OCI-M1 (cell line): Measurements from ENCODE around the gene JDP2.

Source experiments
- DNase-seq: peaks from one replicate; lab custom pipeline; 2025; lab: John Stamatoyannopoulos, UW

Gene JDP2

DNA sequence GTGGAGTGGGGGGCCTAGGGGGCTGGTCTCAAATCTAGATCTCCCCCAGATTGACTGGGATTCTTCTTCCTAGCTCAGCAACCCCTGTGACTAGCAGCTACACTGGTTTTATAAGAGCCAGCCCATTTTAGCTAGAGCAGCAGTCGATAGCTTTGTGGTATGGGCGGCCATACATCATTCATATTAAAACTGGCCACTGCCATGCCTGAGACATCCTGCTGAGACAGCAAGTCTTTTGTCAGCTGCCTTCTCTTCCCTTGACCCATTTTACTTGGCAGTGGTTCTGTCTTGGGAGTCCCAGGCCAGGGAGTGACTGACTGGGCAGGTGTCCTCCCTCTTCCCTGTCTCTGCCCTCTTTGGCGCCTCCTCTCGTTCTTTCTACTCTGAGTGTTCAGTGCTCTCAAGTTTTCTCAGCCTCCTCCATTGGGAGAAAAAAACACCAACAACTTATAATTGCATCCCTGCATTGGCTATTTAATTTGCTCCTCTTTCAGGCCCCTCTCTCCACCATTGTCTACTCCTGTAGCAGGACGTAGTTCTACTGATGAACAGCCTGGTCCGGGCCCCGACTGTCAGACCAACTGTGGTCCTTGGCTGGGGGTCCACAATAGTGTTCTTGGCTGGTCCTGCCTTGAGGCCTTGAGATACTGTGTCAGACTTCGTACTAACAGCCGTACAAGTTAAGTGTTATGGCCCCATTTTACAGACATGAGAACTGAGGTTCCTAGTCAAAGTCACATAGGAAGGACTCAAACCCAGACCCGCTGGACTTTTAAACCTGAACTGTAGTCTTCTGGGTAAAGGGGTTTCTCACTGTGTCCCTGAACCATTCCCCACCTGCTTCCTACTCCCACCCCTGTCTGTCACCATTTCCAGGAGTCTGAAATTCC, 18.3 kb upstream of the JDP2 start:
- no peak for DNase-seq

DNA sequence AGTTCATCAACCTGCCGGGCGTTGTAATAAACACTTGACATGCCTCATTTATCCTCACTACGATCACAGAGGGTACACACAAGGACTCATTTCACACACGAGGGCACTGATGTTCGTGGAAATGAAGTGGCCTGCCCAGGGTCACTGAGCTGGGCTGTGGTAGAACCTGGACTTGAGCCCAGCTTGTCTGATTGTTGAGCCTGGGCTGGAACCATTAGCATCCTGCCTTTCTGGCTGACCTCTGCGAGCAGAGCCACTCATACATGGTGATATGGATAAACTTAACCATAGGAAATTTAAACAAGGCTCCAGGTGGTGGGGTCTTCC, 16.6 kb upstream of the JDP2 start:
- DNase-seq, result no peak

DNA sequence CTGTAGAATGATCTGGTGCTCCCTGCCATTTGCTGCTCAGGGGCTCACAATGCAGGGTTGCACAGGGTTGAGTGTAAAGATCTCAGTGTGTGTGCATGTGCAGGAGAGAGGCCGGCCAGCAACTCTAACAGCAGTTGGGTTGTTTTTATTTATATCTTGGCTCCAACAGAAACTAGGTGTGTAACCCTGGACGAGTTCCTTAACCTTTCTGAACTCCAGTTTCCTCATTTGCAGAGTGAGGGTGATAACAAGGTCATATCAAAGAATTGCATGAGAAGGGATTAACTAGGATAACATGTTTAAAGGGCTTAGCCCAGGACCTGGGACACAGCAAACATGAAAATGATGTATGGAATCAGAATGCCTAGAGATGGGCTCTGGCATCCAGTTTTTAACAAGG, 14.8 kb upstream of the JDP2 start:
- DNase-seq, result no peak

DNA sequence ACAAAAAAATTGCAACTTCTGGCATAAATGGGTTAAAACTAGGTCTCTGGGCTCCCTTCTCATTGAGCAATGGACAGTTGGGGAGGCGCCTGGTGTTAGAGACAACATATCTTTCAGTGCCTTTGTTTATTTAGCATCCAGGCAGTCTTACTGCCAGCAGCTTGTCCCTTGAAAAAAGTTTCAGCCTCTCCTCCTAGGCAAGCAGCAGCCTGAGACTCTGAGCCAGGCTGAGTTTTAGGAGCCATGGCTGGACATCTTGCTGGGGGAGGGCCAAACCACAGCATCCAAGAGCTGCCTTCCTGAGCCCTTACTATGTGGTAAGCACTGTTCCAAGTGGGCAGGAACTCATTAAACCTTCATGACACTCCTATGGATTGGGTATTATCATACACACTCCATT, 10.1 kb upstream of the JDP2 start:
- no peak for DNase-seq

DNA sequence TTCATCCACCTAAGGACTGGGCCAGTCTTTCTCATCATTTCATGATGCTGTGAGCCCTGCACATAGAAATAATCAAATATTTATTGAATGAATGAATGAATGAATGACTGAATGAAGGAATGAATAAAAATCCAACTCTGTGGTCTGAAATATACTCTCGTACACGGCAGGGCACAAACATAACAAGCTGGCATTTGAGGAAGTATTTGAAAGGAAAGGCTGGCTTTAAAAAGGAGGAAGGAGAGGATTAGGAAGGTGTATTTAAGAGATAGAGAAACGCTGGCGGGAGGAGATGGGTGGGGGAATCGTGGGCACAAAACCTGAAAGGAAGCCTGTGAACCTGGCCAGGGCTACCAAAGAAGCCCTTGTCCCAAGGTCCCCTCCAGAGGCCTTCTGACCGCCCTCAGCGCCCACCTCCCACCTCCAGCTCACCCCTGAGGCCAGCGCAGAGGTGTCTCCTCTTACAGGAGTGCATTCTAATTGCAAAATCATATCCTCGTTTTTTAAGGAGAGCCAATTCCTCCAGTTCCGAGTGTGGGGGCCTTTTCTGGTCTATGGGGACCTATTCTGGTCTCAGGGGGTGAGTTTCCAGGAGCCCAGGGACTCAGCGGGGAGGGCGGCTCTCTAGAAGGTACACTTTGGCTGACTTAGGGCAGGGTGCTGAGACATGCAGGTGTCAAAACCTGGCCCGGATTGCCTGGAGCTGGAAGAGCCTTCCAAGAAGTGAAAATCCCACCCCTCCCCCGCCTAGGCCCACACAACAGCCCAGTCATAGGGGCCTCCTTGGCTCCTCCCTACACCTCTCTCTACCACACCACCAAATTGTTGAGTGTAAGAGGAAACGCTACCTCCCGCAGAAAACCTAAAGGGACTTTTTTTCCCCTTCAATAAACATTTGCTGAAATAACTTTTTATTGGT, 8.7 kb upstream of the JDP2 start:
- DNase-seq, result peak; percentile 57

DNA sequence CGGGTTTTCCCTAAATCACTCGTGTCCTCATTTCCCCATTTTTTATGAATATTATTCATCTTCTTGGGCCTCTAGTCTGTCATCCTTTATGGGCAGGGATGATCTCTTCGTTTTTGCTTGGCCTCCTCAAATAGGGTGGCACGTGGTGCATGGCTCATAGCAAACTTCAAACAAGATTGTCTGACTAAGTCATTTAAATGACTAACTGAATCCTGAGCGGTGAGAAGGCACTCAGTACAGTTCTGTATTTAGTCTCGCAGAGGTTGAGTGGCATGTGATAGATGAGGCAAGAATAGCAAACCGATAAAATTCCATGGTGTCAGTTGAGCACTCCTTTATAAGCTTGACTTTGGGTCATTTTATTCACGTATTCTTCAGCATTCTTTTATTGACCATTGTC, 5.7 kb upstream of the JDP2 start:
- DNase-seq, result no peak

DNA sequence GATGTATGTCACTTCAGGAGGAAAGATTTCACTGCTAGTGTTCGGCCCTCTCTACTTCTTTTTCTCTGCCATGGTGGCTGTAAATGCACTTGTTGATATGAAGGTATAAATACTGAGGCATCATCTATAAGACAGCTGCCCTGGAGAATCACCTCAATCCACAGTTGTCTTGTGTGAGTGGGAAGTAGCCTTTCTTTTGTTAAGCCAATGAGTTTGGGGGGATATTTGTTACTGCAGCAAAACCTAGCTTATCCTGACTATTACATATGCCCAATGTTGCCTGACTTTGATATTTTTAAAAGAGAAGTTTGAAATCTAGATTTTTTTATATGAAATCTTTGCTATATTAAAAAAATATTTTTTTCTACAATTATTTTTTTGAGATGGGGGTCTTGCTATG, 3.3 kb upstream of the JDP2 start:
- no peak for DNase-seq

DNA sequence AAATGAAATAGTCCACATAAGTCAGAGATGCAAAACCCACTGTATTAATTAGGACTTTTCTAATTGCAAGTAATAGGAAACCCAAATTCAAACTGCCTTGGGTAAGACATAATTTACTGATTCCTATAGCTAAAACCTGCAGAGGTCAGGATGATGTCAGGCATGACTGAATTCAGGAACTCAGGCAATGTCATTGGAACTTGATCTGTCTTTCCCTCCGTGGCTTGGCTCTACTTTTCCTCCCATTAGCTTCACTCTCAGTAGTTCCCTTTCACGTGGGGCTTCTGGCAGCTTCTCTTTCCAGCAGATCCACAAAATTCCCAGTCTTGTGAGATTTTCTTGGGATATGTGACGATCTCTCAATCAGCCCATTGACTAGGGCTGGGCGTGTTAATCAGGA, 2.4 kb upstream of the JDP2 start:
- DNase-seq, result no peak

DNA sequence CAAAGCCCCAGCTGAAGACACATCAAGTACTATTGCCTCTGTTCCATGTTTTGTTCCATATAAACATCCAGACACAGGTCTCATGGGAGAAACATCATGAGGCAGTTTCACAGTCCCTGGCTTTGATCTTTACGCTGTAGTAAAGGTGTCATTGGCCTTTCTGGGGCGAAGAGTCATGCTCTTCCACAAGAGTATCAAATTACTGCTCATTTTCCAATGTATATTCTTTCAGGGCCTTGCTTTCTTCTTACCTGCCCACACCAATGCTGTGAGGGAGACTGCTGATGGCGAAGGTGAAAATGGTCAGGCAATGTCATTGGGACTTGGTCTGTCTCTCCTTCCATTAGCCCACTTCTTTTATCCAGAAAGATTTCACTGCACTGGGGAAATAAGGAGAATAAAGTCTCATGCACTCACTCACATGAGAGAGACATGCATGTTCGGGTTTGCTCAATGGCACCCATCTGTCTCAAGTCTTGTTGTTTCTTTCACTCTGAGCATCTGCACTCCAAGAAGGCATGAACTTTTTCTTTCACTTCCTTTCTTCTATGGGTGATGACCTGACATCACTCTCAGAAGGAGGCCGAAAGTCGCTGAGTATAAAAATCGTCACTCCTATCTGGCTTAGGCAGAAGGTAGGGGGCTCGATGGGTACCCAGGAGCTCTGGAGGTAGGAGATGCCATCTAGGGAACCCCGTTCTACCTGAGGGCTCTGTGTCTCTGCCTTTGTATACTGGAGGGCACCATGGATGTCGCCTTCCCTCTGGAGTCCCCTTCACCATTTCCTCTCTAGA, 1.3 kb upstream of the JDP2 start:
- DNase-seq, result no peak

DNA sequence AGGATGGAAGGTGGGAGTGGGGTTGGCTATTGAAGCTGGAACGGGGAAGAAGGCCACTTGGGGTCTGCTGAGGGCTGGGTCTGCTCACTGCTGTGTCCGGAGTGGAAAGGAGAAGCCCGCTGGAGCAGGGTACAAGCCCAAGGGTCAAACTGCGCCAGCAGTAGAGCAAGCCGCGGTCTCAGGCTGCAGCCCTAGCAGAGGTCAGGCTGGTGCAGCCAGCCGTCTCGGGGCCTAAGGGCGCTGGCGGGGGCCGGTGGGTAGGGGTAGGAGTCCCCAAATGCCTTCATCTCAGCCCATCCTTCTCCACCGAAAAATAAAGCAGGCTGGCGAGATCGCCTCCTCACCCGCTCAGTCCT, 718 bp upstream of the JDP2 start:
- DNase-seq, result no peak

DNA sequence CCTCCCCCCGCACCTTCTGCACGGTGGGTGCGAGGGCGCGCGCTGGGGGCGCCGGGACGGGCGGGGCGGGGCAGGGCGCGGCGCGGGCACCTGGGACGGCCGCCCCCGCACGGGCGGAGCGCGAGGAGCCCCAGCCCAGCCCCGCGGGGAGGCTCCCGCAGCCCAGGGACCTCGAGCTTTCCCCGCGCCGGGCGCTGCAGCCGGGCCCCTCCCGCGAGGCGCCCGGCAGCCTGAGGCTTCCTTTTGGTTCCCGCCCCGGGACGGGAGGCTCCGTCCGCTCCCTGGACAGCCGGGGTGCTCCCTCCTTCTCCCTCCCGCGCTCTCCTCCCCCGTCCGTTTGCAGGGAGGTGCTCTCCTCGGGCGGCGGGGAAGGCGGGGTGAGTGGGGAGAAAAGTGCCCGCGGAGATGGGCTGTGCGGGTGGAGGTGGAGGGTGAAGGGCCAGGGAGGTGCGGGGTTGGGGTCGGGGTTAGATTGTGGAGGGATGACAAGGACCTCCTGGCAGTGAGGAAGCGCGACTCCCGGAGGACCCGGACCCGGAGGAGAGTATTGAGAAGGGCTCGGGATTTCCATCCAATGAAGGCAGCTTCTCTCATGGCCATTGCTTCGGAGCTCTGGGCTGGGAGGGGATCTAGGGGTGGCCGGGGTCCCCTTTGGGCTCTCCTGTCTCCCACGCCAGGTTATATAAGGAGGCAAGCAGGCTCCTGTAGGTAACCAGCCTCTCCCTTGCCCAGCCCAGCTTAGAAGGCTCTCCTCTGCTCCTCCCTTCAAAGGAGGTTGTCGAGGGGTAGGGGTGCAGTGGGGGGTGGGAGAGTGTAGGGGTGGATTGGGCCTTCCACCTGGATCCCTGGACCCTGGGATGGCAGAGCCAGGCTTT, 645 bp downstream of the JDP2 start:
- DNase-seq, result peak; percentile 24

DNA sequence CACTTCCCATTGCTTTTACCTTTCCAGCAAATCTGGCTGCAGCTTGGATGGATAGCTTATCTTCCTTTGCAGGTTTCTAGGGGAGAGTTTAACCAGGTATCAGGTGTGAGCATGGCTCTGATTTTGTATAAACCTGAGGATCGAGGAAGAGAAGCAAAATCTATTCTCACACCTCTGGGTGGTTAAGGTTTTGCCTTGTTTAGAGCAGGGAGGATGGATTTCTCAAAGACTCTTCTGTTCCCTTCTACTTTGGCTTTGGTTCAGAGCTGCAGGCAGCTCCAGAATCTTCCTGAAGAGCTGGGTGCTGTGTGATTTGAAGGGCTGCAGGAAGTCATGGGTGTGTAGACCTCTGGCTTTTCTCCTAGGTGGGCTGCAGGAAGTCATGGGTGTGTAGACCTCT, 1.7 kb downstream of the JDP2 start:
- no peak for DNase-seq

DNA sequence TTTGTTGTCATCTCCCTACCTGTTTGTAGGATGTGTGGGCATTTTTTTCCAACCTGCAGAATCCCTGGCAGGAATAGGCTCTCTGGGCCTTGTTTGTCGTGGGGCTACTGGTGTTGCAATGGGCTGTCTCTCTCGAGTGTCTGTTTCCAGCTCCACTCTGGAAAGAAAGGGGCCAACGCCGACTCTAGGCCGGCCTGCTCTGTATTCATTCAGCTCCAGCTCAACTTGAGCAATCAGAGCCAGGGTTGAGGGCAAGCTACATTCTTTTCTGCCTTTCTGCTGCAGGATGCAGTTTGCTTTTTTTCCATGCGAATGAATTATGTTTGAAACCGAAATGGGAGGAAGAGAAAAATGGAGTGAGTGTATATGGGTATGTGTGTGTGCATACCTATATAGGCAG, 2.3 kb downstream of the JDP2 start:
- no peak for DNase-seq

DNA sequence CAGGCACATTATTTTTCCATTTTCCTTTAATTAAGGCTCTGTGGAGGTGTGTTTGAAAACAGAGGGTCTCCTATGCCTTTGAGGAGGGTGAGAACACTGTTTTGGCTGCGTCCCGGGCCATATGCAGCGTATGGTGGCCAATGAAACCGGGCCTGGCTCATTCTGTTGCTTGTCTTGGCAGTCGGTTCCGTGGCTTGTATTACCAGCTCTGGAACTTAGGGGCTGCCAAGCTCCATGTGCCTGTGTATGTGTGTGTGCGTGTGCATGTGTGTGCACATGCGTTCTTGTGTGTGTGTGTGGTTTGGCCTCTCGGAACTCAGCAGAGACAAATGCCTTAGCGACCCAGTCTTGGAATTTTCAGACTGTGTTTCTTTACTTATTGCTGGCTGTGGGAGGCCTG, 2.7 kb downstream of the JDP2 start:
- DNase-seq, result no peak

DNA sequence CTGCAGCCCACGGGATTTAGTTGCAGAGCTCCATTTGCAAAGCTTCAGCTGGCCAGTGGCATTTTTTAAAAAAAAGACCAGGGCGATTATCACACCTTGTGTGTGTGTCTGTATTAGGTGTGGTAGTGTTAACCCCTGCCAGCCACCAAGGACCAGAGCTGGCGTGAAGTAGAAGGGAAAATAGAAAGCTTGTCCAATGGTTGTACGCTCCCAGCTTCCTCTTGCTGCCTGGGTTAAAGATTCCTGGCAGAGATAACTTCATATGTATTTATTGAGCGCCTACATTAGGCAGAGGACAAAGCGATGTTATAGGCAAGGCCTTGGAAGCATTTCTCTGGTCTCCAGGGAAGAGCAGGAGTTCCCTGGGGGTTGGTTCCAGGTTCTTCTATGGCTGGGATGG, 3.2 kb downstream of the JDP2 start:
- no peak for DNase-seq

DNA sequence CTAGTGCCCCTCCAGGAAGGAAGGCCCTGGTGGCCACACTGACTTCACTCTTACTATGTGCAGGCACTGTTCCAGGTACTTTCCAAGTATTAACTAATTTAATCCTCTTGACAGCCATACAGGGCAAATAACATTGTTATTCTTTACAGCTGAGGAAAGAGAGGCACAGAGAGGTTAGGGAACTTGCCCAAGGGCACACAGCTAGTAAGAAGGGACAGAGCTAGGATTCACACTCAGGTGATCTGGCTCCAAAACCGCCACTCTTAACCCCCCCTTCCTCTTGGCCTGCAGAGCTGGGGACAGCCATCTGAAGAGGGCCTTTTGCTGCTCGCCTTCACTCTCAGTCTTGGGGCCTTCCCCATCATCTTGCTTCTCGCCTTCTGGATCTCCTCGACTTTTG, 4.0 kb downstream of the JDP2 start:
- DNase-seq, result no peak

DNA sequence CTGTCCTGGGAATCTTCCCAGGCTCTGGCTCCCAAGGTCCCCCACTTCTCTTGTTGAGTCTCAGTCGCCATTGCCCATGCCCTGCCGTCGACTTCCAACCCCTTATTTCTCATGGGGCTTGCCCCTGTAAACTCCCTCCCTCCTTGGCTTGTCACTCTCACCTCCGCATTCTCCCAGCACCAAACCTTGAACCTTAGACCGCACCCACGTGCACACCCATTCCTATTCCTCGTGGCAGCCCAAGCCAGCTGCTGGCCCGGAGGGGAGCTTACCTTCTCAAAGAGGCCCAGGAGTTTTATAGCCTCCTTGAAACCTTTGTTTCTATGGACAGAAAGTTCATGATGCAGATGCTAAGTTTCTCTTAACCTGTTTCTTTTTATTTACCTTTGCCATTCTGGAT, 4.6 kb downstream of the JDP2 start:
- no peak for DNase-seq

DNA sequence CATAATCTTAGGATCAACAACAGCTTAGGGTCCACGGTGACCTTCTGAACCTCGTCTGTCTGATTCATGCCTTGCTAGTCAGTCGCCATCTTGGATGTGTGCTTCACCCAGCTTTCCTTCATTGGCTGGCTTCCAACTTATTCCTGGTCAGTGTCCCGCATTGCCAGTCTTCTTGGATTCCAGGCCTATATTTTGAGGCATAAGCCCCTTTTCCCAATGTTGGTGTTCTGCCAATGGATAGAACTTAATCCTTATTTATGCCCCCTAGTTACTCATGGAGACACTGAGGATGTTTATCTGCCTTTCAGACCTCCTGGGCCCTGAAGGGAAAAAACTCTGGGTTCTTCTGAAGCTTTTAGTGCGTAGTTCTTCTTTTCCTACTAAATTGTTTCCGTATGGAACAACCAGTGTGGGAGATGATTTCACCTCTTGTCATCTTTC, 5.8 kb downstream of the JDP2 start:
- DNase-seq, result no peak

DNA sequence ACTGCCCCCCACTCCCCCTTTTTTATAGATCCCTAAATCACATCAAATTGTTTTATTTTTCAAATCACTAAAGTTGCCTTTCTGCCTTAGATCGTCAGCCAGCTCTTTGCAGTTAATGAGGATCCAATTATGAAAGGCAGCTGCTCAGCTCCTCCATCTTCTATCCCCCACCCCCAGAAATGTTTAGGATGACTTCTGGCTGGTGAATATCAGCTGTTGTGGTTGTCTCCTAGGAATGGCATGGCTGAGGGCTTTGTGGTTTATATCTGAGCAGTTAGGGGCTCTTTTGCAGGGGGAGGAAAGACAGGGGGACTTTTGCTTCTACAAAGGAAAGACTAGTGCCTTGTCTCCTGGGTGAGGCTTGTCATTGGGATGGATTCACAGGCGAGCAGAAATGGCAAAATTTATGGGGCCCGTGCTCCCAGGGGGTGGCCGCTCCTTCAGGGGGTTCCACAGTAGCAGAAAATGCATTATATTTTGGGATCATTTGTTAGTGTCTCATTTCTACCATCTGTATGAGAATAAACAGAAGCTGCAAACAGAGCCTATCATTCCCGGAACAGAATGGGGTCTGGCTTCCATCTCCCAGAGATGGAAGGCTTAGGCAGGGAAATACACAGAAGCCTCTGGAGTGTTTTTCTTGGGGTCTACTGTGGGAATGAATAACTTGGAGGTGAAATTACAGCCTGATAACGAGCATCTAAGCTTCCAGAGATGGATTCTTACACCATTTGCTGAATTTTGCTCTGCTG, 6.5 kb downstream of the JDP2 start:
- DNase-seq, result no peak

DNA sequence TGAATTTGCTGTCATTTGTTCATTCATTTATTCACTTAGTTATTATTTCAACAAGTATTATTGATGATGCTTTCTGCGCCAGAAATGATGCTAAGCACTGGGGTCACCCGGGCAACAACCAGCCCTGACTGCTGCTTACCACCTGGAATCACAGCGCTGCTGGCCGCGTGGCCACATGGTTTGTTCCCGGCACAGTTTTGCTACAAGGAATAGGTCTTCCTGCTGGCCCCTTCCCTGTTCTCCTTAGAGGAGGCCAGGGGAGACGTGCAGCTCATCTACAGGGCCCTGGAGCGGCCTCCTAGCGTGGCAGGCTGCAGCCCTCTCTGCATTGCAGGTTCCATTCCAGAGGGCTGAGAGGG, 7.0 kb downstream of the JDP2 start:
- no peak for DNase-seq

DNA sequence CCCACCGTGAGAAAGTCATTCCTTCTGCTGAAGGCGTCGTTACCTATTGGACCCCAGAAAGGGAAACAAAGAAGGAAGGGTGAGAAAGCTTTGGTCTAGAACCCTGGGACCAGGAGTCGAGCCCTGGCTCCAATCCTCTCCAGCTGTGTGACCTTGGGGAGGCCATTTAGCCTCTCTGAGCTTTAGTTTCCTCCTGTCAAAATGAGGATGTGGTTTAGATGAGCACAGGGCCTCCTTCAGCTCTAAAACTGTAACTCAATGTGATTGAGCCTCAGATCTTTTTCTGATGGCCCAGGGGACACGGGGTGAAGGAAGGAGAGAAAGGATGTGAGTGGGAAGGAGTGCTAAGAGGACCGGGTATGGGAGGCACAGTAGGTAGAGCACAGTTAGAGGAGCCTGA, 7.7 kb downstream of the JDP2 start:
- DNase-seq, result no peak
